GM12801 (cell line): ENCODE results near the gene TMA7.

Source experiments
- TF ChIP-seq, protein P1 (sequence below): IDR thresholded peaks from one replicate; pipeline ENCODE4 v1.5.1; 2011; ENCODE audit warnings: control low read depth; ENCODE audit not compliant: insufficient read length; ENCODE audit errors: extremely low read depth

TMA7 gene

GRCh38 chr3:48439820-48440589 lies at the start of gene TMA7, which contains the start of gene CCDC51:
Gene TMA7, plus strand, starts transcription at chr3:48440257. Its CDS starts 40 bp downstream, at chr3:48440297.
Gene CCDC51, minus strand, starts transcription at chr3:48440119. Its CDS starts 4,991 bp downstream, at chr3:48435128.
- TF ChIP-seq, protein P1, sequence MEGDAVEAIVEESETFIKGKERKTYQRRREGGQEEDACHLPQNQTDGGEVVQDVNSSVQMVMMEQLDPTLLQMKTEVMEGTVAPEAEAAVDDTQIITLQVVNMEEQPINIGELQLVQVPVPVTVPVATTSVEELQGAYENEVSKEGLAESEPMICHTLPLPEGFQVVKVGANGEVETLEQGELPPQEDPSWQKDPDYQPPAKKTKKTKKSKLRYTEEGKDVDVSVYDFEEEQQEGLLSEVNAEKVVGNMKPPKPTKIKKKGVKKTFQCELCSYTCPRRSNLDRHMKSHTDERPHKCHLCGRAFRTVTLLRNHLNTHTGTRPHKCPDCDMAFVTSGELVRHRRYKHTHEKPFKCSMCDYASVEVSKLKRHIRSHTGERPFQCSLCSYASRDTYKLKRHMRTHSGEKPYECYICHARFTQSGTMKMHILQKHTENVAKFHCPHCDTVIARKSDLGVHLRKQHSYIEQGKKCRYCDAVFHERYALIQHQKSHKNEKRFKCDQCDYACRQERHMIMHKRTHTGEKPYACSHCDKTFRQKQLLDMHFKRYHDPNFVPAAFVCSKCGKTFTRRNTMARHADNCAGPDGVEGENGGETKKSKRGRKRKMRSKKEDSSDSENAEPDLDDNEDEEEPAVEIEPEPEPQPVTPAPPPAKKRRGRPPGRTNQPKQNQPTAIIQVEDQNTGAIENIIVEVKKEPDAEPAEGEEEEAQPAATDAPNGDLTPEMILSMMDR = no peak

DNA sequence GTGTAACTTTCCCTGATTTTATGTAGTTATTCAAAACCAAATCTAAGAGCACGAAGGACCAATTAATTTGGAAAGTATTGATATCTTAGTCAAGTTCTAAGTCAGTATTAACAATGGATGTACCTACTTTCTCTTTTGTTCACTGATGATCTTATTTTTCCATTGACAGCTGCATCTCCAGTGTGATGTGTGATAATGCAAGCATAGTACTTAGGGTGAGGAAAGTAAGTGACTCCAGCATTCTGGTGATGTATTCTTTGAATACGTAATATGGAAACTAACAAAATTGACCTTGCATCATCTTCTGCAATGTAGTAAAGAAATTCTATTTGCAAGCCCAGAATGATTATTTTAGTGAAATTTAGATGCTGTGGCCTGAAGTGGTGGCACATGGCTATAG lies 45.7 kb upstream of the TMA7 start:
- TF ChIP-seq, protein P1 = no peak

- TF ChIP-seq, protein P1 = no peak
Observed at GRCh38 chr3:48395714-48396113, 44.3 kb upstream of the TMA7 start.

- TF ChIP-seq, protein P1 = no peak
Observed at GRCh38 chr3:48397767-48398681, 42.0 kb upstream of the TMA7 start.

DNA sequence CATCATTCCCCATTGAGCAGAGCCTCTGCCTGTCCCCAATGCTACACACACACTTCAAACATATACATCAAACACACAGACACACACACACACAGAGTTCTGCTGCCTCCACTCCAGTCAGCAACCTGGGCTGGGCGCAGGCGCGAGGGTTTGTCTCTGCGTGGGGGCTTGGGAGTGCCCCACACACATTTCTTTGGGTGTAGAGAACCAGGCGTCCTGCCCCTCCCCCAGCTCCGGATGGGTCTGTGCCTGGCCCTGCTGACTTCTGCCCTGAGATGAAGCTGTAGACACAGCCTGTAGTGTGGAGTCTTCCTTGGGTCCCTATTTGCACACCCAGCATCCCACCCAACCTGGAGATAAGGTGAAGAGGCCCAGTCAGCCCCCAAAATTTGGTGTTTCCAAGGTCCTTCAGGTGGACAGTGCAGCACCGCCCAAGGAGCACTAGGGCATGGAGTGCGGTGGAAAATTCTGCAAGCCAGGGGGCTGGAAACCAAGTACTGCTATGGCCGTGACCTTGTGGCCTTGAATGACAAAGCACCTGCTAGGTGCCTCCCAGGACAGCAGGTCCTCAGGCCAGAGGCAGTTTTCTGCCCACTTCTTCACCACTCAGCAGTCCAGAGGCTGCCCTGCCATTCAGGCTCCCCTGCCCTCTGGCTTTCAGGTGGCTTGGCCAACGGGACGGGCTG lies 41.2 kb upstream of the TMA7 start:
- TF ChIP-seq, protein P1 = no peak

DNA sequence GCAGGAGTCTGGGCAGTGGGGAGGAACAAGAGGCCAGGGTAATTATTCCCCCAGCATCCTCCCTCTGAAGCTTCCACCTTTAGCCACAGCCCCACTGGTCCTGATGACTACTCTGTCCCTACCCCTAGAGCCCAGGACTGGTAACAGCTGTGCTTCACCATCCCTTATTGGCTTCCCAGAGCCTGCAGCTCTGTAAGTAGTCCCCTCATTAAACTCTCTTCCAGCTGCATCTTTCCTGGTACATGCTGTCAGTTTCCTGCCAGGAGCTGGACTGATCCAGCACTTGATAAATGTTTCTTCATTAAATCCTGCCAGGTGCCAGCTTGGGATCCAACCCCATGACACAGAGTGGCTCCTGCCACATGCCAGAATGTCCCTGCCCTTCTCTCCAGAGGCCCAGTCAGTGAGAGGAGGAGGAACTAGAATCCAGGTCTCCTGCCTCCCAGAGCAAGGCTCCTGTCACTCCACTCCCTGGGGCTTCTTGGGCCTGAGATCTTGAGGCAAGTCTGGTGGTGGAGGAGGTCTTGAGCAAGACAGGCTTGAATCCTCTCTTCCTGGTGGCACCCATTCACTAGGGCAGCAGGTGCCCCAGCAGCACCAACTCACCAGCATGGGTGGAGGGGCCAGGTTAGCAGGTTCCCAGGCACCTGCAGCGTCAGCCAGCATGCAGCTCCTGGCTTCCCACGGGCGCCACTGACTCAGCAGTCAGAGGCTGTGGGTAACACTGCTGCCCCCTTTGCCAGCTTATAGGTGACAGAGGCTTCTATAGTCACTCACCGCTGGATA lies 40.5 kb upstream of the TMA7 start:
- TF ChIP-seq, protein P1 = no peak
